H1 (cell line): ENCODE data around the gene RSBN1. TPM values are rescaled to one million over a fixed set of nuclear protein-coding genes. Genes with fewer than 3 reads are reported as not detected.

Experiments
- CTCF ChIA-PET: fragments of 300-600 bp; sonication (Branson Sonifier 250); formaldehyde crosslinking; loops from one replicate; lab custom pipeline; 2021; ENCODE audit not compliant: partially characterized antibody; lab: Charles Lee
- POLR2A ChIA-PET: fragments of 300-600 bp; sonication (Branson Sonifier 250); formaldehyde crosslinking; loops from one replicate; lab custom pipeline; 2021; ENCODE audit warnings: inconsistent platforms; ENCODE audit not compliant: partially characterized antibody; lab: Charles Lee
- DNase-seq, 2 experiments: peaks; one replicate each; pipeline versions ENCODE4 v3.0.0 to v3.0.0-alpha.2; 2010 to 2022; ENCODE audit warnings: low spot score in 2 of 2, low read depth in 1 of 2, mixed read lengths in 1 of 2
- FAIRE-seq: peaks from 2 replicates; lab custom pipeline; 2011; peaks lifted over from hg19 to GRCh38; lab: Jason Lieb, UNC
- H2AFZ ChIP-seq: 2 replicates; pipeline ENCODE4 v1.8.1; 2012; ENCODE audit warnings: low read length, inconsistent platforms
- H2AK5ac ChIP-seq: 2 replicates; pipeline ENCODE4 v1.6.1; 2013; ENCODE audit warnings: low read depth, low read length
- H2BK120ac ChIP-seq: replicated peaks from 2 replicates; pipeline ENCODE3; 2013; ENCODE audit warnings: low read depth, low read length, inconsistent platforms
- H2BK12ac ChIP-seq: 2 replicates; pipeline ENCODE4 v1.6.1; 2013; ENCODE audit warnings: low read depth, low read length
- H2BK15ac ChIP-seq: 2 replicates; pipeline ENCODE4 v1.6.1; 2013; ENCODE audit warnings: low read length
- H2BK20ac ChIP-seq: 2 replicates; pipeline ENCODE4 v1.6.1; 2013; ENCODE audit warnings: low read length
- H2BK5ac ChIP-seq: 2 replicates; pipeline ENCODE4 v1.6.1; 2013; ENCODE audit warnings: low read depth, low read length
- H3K14ac ChIP-seq: 2 replicates; pipeline ENCODE4 v1.6.1; 2013; ENCODE audit warnings: inconsistent platforms; ENCODE audit not compliant: insufficient read length
- H3K18ac ChIP-seq: 2 replicates; pipeline ENCODE4 v1.6.1; 2013; ENCODE audit warnings: low read length; ENCODE audit errors: extremely low read depth
- H3K23ac ChIP-seq: 2 replicates; pipeline ENCODE4 v1.6.1; 2013; ENCODE audit warnings: inconsistent platforms; ENCODE audit not compliant: insufficient read length
- H3K23me2 ChIP-seq: 2 replicates; pipeline ENCODE4 v1.6.1; 2013; ENCODE audit warnings: low read depth, low read length
- H3K27ac ChIP-seq: 2 replicates; pipeline ENCODE4 v1.6.1; 2011; ENCODE audit warnings: low read depth, low read length, inconsistent platforms
- H3K27me3 ChIP-seq, 4 experiments: replicated peaks in 1 of 4; 1 replicate in 1 of 4; 2 replicates in 3 of 4; pipeline versions ENCODE4 v1.6.1 to v1.8.1; 2011 to 2013; ENCODE audit warnings: low read length in 3 of 4, mild to moderate bottlenecking in 3 of 4, inconsistent platforms in 2 of 4, mixed read lengths in 2 of 4, moderate library complexity in 1 of 4; ENCODE audit not compliant: control insufficient read depth in 3 of 4, insufficient read depth in 3 of 4; ENCODE audit errors: extremely low read depth in 1 of 4
- H3K36me3 ChIP-seq, 4 experiments: 2 replicates each; pipeline versions ENCODE4 v1.6.1 to v1.8.1; 2011 to 2013; ENCODE audit warnings: mild to moderate bottlenecking in 4 of 4, low read length in 3 of 4, moderate library complexity in 2 of 4, control low read depth in 1 of 4, inconsistent platforms in 1 of 4; ENCODE audit not compliant: insufficient read depth in 4 of 4, control insufficient read depth in 2 of 4
- H3K4ac ChIP-seq: replicated peaks from 2 replicates; pipeline ENCODE3; 2013; ENCODE audit warnings: low read length, low read depth, mixed read lengths, inconsistent platforms; ENCODE audit not compliant: insufficient read length
- H3K4me1 ChIP-seq, 4 experiments: replicated peaks in 1 of 4; 1 replicate in 1 of 4; 2 replicates in 3 of 4; pipeline versions ENCODE4 v1.6.1 to v1.8.1; 2011 to 2013; ENCODE audit warnings: low read length in 3 of 4, inconsistent platforms in 2 of 4, mixed read lengths in 1 of 4; ENCODE audit not compliant: insufficient read depth in 4 of 4, control insufficient read depth in 3 of 4
- H3K4me2 ChIP-seq, 2 experiments: 2 replicates each; pipeline versions ENCODE4 v1.6.1 to v1.8.1; 2011 to 2013; ENCODE audit warnings: low read depth in 2 of 2, low read length in 2 of 2, control low read depth in 1 of 2, inconsistent platforms in 1 of 2, mild to moderate bottlenecking in 1 of 2; ENCODE audit not compliant: insufficient read depth in 1 of 2
- H3K4me3 ChIP-seq, 4 experiments: fragments of 200-600, 300-600 bp in 1 of 4; sonication (generic), shearing (Covaris generic), sonication (Bioruptor Twin) in 1 of 4; 2 replicates each; pipeline versions ENCODE4 v1.5.1 to v1.8.1; 2011 to 2016; ENCODE audit warnings: low read length in 4 of 4, low read depth in 3 of 4, control low read depth in 2 of 4, inconsistent platforms in 2 of 4, mild to moderate bottlenecking in 2 of 4, mixed read lengths in 1 of 4, moderate library complexity in 1 of 4; ENCODE audit not compliant: insufficient read depth in 2 of 4; ENCODE audit errors: extremely low read depth in 1 of 4
- H3K56ac ChIP-seq: replicated peaks from 2 replicates; pipeline ENCODE3; 2013; ENCODE audit warnings: low read depth, mild to moderate bottlenecking, mixed read lengths, low read length, inconsistent platforms; ENCODE audit not compliant: insufficient read length
- H3K79me1 ChIP-seq: 2 replicates; pipeline ENCODE4 v1.6.1; 2013; ENCODE audit warnings: low read depth, low read length, control low read depth
- H3K79me2 ChIP-seq, 2 experiments: 2 replicates each; pipeline versions ENCODE4 v1.6.1 to v1.8.1; 2012 to 2013; ENCODE audit warnings: low read length in 2 of 2, mild to moderate bottlenecking in 2 of 2, inconsistent platforms in 1 of 2; ENCODE audit not compliant: insufficient read depth in 2 of 2, control insufficient read depth in 1 of 2
- H3K9ac ChIP-seq, 4 experiments: replicated peaks in 1 of 4; 1 replicate in 1 of 4; 2 replicates in 3 of 4; pipeline versions ENCODE4 v1.6.1 to v1.8.1; 2011 to 2013; ENCODE audit warnings: low read depth in 3 of 4, low read length in 3 of 4, control low read depth in 2 of 4, mild to moderate bottlenecking in 2 of 4, moderate library complexity in 2 of 4, inconsistent platforms in 1 of 4; ENCODE audit errors: extremely low read depth in 1 of 4
- H3K9me3 ChIP-seq, 2 experiments: 2 replicates each; pipeline versions ENCODE4 v1.6.1 to v1.8.1; 2012 to 2013; ENCODE audit warnings: mild to moderate bottlenecking in 2 of 2, moderate library complexity in 2 of 2, control low read depth in 1 of 2, inconsistent platforms in 1 of 2, low read depth in 1 of 2, low read length in 1 of 2, mixed read lengths in 1 of 2; ENCODE audit not compliant: insufficient read depth in 2 of 2
- H4K20me1 ChIP-seq, 2 experiments: replicated peaks in 1 of 2; 2 replicates each; pipeline versions ENCODE3 to v1.8.1; 2011 to 2013; ENCODE audit warnings: inconsistent platforms in 2 of 2, low read length in 2 of 2, mild to moderate bottlenecking in 1 of 2; ENCODE audit not compliant: insufficient read depth in 2 of 2, control insufficient read depth in 1 of 2
- H4K5ac ChIP-seq: 2 replicates; pipeline ENCODE4 v1.6.1; 2013; ENCODE audit warnings: low read length, low read depth, mixed read lengths, inconsistent platforms; ENCODE audit not compliant: insufficient read length
- H4K8ac ChIP-seq: 2 replicates; pipeline ENCODE4 v1.8.0; 2013; ENCODE audit warnings: mild to moderate bottlenecking, moderate library complexity, low read length, inconsistent platforms; ENCODE audit not compliant: insufficient read depth; ENCODE audit errors: extremely low read depth
- H4K91ac ChIP-seq: replicated peaks from 2 replicates; pipeline ENCODE3; 2013; ENCODE audit warnings: low read length, mixed read lengths, inconsistent platforms; ENCODE audit not compliant: insufficient read length
- GTF2F1 ChIP-seq: IDR thresholded peaks from 2 replicates; pipeline ENCODE4 v1.6.1; 2012; ENCODE audit warnings: low read depth, low read length, improper control_type of control experiment, borderline replicate concordance
- MAFK ChIP-seq: IDR thresholded peaks from 2 replicates; pipeline ENCODE4 v1.6.1; 2012; ENCODE audit warnings: low read depth, mild to moderate bottlenecking, improper control_type of control experiment, low read length
- NANOG ChIP-seq: IDR thresholded peaks from 2 replicates; pipeline ENCODE4 v1.6.1; 2011; ENCODE audit warnings: low read length, low read depth, mild to moderate bottlenecking, inconsistent platforms; ENCODE audit not compliant: insufficient read depth, poor library complexity, severe bottlenecking
- RBBP5 ChIP-seq: IDR thresholded peaks from 2 replicates; pipeline ENCODE4 v1.7.1; 2012; ENCODE audit warnings: low read depth, mild to moderate bottlenecking, inconsistent platforms, low read length, moderate library complexity, borderline replicate concordance
- SIN3A ChIP-seq, 2 experiments: IDR thresholded peaks in 1 of 2; conservative IDR thresholded peaks in 1 of 2; 2 replicates each; pipeline ENCODE4 v1.6.1; 2011 to 2012; ENCODE audit warnings: low read length in 2 of 2, improper control_type of control experiment in 1 of 2, low read depth in 1 of 2, mild to moderate bottlenecking in 1 of 2
- SIX5 ChIP-seq: IDR thresholded peaks from 2 replicates; pipeline ENCODE4 v1.6.1; 2011; ENCODE audit warnings: mild to moderate bottlenecking, low read depth, low read length
- SUZ12 ChIP-seq: fragments of 200-600 bp; sonication (generic); IDR thresholded peaks from 2 replicates; pipeline ENCODE4 v1.6.1; 2012; ENCODE audit warnings: mild to moderate bottlenecking, inconsistent platforms, low read length, moderate library complexity, mixed read lengths
- WGBS, 2 experiments: shearing (Covaris generic) in 1 of 2; methylation state at CpG; one replicate each; pipeline versions ENCODE4 v1.1.6 to v1.1.7; 2013 to 2015; ENCODE audit warnings: low lambda C conversion rate in 2 of 2, mixed read lengths in 2 of 2, inconsistent platforms in 1 of 2, low coverage in 1 of 2, missing lambda C conversion rate in 1 of 2; ENCODE audit not compliant: insufficient replicate concordance in 2 of 2, insufficient coverage in 1 of 2, insufficient read length in 1 of 2; ENCODE audit errors: extremely low coverage in 1 of 2, missing lambda C conversion rate in 1 of 2; 5-methylcytosine and 5-hydroxymethylcytosine counted together
- polyA plus RNA-seq, 7 experiments: library from polyadenylated mRNA; depleted of rRNA in 3 of 7; stranded (reverse) in 5 of 7; unstranded in 2 of 7; fragments of >200 nt in 5 of 7; fragments of 200-250 nt in 2 of 7; gene quantifications; 1 replicate in 5 of 7; 2 replicates in 1 of 7; 4 replicates in 1 of 7; pipeline versions ENCODE4 v1.2.1 to v1.2.3, GENCODE V29; 2011 to 2013; ENCODE audit warnings: missing spikeins in 2 of 7, mixed read lengths in 2 of 7
- total RNA-seq: library from RNA; stranded (reverse); fragmentation: NEBNext Ultra II Directional; extraction: Animal tissue kit (Norgen Biotek cat#: 25700); gene quantifications from 2 replicates; pipeline ENCODE4 v1.2.1, GENCODE V29; 2021
- TF ChIP-seq, protein P1 (sequence below): IDR thresholded peaks from 2 replicates; pipeline ENCODE4 v1.6.1; 2012; ENCODE audit warnings: inconsistent platforms

The RSBN1 gene
- total and polyA plus RNA-seq, 2 of the 8 experiments (the other 6 are each of a cell fraction or from before 2014, with no cell fraction given), result 4.2 to 17.6 TPM

DNA sequence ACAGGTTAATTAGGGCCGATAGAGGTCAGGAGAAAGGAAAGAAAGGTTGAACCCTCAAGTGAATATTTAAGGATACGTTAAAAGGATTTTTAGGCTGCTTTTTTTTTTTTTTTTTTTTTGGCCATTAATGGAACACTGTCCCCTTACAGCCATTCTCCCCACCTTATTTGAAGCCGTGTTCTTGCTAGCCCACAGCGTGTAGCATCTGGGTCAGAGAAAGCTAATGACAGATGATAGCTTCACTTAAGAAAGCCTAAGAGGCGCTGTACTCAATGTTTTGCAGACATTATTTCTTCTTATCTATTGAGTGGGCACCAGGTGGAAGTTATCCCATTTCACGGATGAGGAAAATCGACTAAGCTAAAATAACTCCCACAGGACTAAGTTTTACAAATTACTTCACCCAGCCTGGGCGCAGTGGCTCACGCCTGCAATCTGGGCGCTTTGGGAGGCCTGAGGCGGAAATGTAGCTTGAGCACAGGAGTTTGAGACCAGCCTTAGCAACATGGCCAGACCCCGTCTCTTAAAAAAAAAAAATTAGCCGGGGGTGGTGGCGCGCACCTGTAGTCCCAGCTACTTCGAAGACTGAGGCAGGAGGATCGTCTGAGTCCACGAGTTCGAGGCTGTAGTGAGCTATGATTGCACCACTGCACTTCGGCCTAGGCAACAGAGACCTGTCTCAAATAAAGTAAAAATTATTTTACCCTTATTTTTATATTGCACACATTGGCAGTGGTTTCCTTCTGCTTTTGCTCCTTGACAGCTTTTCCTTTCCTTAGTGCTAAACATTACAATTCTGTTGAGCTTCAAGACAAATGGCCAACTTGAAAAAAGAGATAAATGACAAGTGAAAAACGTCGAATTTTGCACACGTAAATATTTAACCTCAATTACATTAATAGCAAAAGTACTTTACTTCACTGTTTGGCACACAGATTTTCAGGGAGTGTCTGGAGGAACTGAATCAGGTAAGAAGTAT is 51.9 kb downstream of the RSBN1 start:
- Histone ChIP-seq H2AK5ac (no peak overlapping the region), H3K23me2 (peaks cover 7% of the 10 kb centered on the region), H3K14ac (no peak overlapping the region), H3K4me1 (peaks cover 0 to 9% (median 0%) of the 10 kb centered on the region in 4 experiments; a peak in 3 of 7 replicates), H3K4ac (no peak overlapping the region), H3K4me2 (peak overlapping the region; percentile 98), H3K79me1 (no peaks in the 10 kb centered on the region), H4K5ac (no peak overlapping the region), H3K56ac (no peak overlapping the region), H3K27me3 (no peaks in the 10 kb centered on the region), H3K23ac (no peak overlapping the region), H2AFZ (no peak overlapping the region), H2BK5ac (peak overlapping the region; percentile 98; the same call in 1 of the 2 replicates), H3K4me3 (peak overlapping the region; percentile 59 to 93 (median 86); a peak in 6 of 8 replicates), H4K91ac (no peak overlapping the region), H2BK12ac (peak overlapping the region; percentile 78; the same call in 1 of the 2 replicates), H3K79me2 (peaks cover 0 to 7% of the 10 kb centered on the region in 2 experiments; a peak in 2 of 4 replicates), H3K27ac (no peak overlapping the region), H2BK20ac (no peak overlapping the region), H3K18ac (peak overlapping the region; percentile 41), H3K9ac (peak overlapping the region in 3 of 4 experiments; percentile 86 to 94 (median 88); a peak in 4 of 7 replicates), H2BK120ac (no peak overlapping the region), H3K9me3 (no peaks in the 10 kb centered on the region), H4K8ac (no peak overlapping the region), H4K20me1 (peaks cover 0 to 2% of the 10 kb centered on the region in 2 experiments), H3K36me3 (peaks cover 0 to 12% (median 0%) of the 10 kb centered on the region in 4 experiments; a peak in 1 of 8 replicates), H2BK15ac (no peak overlapping the region)
- no peak for FAIRE-seq
- no peak for DNase-seq
- ChIA-PET POLR2A (interaction anchor here (0.6 to 2.7 kb wide), 12 partner anchors 8 to 169 kb away, joined by 3 to 17 read pairs (median 4); partner anchors contain the start of genes AP4B1, DCLRE1B, HIPK1 and RSBN1), CTCF (interaction anchor here (0.6 to 1.4 kb wide), 5 partner anchors 10 to 217 kb away, joined by 3 to 4 read pairs (median 3); partner anchors contain the start of gene AP4B1)
- TF ChIP-seq NANOG, result no peak
- TF ChIP-seq SIX5, result no peak
- TF ChIP-seq GTF2F1, result no peak
- no peak for TF ChIP-seq MAFK
- no peak for TF ChIP-seq RBBP5
- TF ChIP-seq SUZ12, result no peak
- no peak for TF ChIP-seq SIN3A (conservative IDR thresholded peaks at IDR 0.05 in 1 of 2, IDR thresholded peaks at IDR 0.05 in 1 of 2; ENCODE audit: low read depth in 1 of 2, low read length in 2 of 2)
- TF ChIP-seq, protein P1, sequence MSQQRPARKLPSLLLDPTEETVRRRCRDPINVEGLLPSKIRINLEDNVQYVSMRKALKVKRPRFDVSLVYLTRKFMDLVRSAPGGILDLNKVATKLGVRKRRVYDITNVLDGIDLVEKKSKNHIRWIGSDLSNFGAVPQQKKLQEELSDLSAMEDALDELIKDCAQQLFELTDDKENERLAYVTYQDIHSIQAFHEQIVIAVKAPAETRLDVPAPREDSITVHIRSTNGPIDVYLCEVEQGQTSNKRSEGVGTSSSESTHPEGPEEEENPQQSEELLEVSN, result no peak
- 82% methylated on average over 22 of the region's 23 CpGs; no CpG with 5 or more reads in 1 of the 2 experiments for WGBS, 2 experiments
